Right lobe of liver (tissue), 4 donors: ENCODE results near the gene SORBS2.

Source experiments
- POLR2A ChIP-seq: fragments of 450-650 bp; IDR thresholded peaks from one replicate; pipeline ENCODE4 v1.6.1; 2017; ENCODE audit warnings: antibody characterized with exemption, mild to moderate bottlenecking
- TF ChIP-seq, protein P1 (sequence below), 4 donors: fragments of 200-600 bp in 3 of 4; fragments of 450-650 bp in 1 of 4; IDR thresholded peaks; one replicate each; pipeline versions ENCODE4 v1.5.1 to v1.8.0; 2016 to 2022; ENCODE audit warnings: antibody characterized with exemption in 4 of 4, mild to moderate bottlenecking in 2 of 4
- donor health status: DM: no; HTN: no; CAD: no.
- donor health status: DM: no; HTN: no; CAD: no.
- donor health status: DM: no; HTN: yes; CAD: no.

GRCh38 chr4:185736882-185737281, 75.1 kb downstream of the SORBS2 start:
- TF ChIP-seq, protein P1, sequence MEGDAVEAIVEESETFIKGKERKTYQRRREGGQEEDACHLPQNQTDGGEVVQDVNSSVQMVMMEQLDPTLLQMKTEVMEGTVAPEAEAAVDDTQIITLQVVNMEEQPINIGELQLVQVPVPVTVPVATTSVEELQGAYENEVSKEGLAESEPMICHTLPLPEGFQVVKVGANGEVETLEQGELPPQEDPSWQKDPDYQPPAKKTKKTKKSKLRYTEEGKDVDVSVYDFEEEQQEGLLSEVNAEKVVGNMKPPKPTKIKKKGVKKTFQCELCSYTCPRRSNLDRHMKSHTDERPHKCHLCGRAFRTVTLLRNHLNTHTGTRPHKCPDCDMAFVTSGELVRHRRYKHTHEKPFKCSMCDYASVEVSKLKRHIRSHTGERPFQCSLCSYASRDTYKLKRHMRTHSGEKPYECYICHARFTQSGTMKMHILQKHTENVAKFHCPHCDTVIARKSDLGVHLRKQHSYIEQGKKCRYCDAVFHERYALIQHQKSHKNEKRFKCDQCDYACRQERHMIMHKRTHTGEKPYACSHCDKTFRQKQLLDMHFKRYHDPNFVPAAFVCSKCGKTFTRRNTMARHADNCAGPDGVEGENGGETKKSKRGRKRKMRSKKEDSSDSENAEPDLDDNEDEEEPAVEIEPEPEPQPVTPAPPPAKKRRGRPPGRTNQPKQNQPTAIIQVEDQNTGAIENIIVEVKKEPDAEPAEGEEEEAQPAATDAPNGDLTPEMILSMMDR (IDR thresholded peaks at IDR 0.05) = no peak
- no peak for TF ChIP-seq POLR2A
